ENCODE data around the gene WDR45. TPM values are rescaled to one million over a fixed set of nuclear protein-coding genes. Genes with fewer than 3 reads are reported as not detected.

Gene WDR45
- total and polyA plus RNA-seq, 10 of the 15 experiments (the other 5 are each of a cell fraction or from before 2014, with no cell fraction given): 5.9 to 30.9 (median 20.6) TPM

- TF ChIP-seq ETV6 (conservative IDR thresholded peaks at IDR 0.05 in 1 of 2, IDR thresholded peaks at IDR 0.05 in 1 of 2; ENCODE audit: borderline replicate concordance in 1 of 2, low read depth in 1 of 2) (no peak), CBX3 (IDR thresholded peaks at IDR 0.05; ENCODE audit: borderline replicate concordance, low read depth) (no peak), SPI1 (IDR thresholded peaks at IDR 0.05; ENCODE audit: borderline replicate concordance, insufficient read depth, low read depth, low read length) (no peak)
- intact Hi-C loops (cut with micrococcal nuclease; ENCODE audit: unreplicated experiment): loop anchor here (5.0 kb wide), 5 partner anchors 38 to 408 kb away; partner anchors contain the start of genes GRIPAP1, HDAC6, PIM2 and PQBP1
- ChIA-PET CTCF (interaction anchor here (0.8 to 1.5 kb wide), 3 partner anchors 13 to 82 kb away, joined by 3 to 4 read pairs (median 3); no protein-coding TSS in a partner anchor), SMC1A (ENCODE audit: uncharacterized antibody, unreplicated experiment) (no interaction called here), RAD21 (ENCODE audit: unreplicated experiment) (interaction anchor here (2.2 kb wide), 1 partner anchor 38 kb away, joined by 9 read pairs; the partner anchor contains the start of gene GRIPAP1), POLR2A (interaction anchor here (0.8 kb wide), 1 partner anchor 46 kb away, joined by 4 read pairs; no protein-coding TSS in a partner anchor)
- Histone ChIP-seq H3K9ac (ENCODE audit: control insufficient read depth, insufficient read depth, low read length) (no peak overlapping the region; the same call in 1 of the 2 replicates), H3K4me2 (ENCODE audit: control insufficient read depth, insufficient read depth) (peak overlapping the region; percentile 30), H3K36me3 (ENCODE audit: control insufficient read depth in 2 of 2, insufficient read depth in 2 of 2, low read length in 1 of 2) (peaks cover 2 to 5% of the 10 kb centered on the region in 2 experiments; a peak in 2 of 4 replicates), H4K20me1 (ENCODE audit: control insufficient read depth, insufficient read depth) (no peaks in the 10 kb centered on the region), H3K4me1 (ENCODE audit: control insufficient read depth, insufficient read depth, low read length) (peaks cover 5% of the 10 kb centered on the region; the same call in 1 of the 2 replicates), H3K27me3 (replicated peaks in 1 of 2; ENCODE audit: control insufficient read depth in 2 of 2, insufficient read depth in 2 of 2, low read length in 1 of 2) (no peaks in the 10 kb centered on the region), H3K27ac (ENCODE audit: control insufficient read depth, insufficient read depth) (0 out of 2 replicates have a peak overlapping the region, but pooled peaks have one; percentile 22), H3K79me2 (ENCODE audit: control insufficient read depth, insufficient read depth, low read length) (peaks cover 29% of the 10 kb centered on the region), H2AFZ (ENCODE audit: control insufficient read depth, low read depth, low read length) (no peak overlapping the region), H3K4me3 (peak overlapping the region; percentile 17; the same call in 1 of the 2 replicates), H3K9me3 (replicated peaks; ENCODE audit: control insufficient read depth, insufficient read depth, low read length) (no peaks in the 10 kb centered on the region)
- FAIRE-seq (no peak), DNase-seq (ENCODE audit: low read depth, low spot score) (no peak), ATAC-seq (no peak)
- in situ Hi-C loops (cut with MboI): loop anchor here (5.0 kb wide), 1 partner anchor 73 kb away; no protein-coding TSS in a partner anchor
- BruUV-seq (replicated peaks): no TSS peak
- WGBS (ENCODE audit: insufficient coverage, insufficient replicate concordance, low lambda C conversion rate, missing lambda C conversion rate): 69% methylated on average over 7 of the region's 7 CpGs
Measured at GRCh38 chrX:49040376-49040955, 39.2 kb downstream of the WDR45 start.

All from GM12878 (cell line).